ENCODE results near the gene S100A8.

S100A8 gene

DNA sequence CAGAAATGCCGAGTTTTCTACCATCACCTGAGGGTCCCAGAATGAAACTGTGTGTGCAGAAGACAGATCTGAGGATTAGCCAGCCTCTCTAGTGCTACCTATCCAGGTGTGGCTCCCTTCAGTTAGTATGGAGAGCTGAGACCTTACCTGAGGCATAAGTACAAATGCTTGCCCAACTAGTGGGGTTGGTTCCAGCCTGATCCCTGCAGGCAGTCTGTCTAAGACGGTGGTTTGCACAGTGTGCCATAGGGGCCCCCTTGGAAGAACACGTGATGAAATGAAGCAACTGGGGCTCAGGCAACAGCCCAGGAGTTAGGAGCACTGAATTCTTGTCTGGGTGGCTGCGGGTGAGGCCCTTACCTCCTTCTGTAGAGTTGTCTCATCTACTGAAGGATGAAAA, 41.1 kb upstream of the S100A8 start:
- no peak for DNase-seq (ENCODE audit: low read depth in 2 of 2)
- no peak for TF ChIP-seq CTCF (IDR thresholded peaks at IDR 0.05; ENCODE audit: low read depth, low read length)
- no peak overlapping the region for H3K4me3 ChIP-seq (replicated peaks in 1 of 2; ENCODE audit: low read depth in 2 of 2, low read length in 2 of 2)

DNA sequence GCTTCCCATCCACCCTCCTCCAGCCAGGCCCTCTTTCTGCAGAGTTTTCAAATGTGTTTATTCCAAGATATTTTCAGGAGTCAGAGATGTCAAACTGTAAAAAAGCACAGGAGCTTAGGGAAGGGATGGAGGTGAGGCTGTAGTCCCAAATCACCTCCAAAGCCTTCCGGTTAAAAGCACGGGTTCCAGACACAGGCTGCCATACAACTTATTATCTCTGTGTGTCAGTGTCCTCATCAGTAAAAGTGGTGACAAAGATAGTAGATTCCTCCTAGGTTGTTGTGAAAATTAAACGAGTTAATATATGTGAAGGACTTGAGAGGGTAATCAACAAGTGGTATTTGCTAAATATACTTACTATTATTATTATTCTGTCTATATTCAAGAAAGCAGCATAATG, 40.6 kb upstream of the S100A8 start:
- no peak for TF ChIP-seq CTCF (IDR thresholded peaks at IDR 0.05; ENCODE audit: low read depth, low read length)
- H3K4me3 ChIP-seq (replicated peaks in 1 of 2; ENCODE audit: low read depth in 2 of 2, low read length in 2 of 2): no peak overlapping the region
- no peak for DNase-seq (ENCODE audit: low read depth in 2 of 2)

DNA sequence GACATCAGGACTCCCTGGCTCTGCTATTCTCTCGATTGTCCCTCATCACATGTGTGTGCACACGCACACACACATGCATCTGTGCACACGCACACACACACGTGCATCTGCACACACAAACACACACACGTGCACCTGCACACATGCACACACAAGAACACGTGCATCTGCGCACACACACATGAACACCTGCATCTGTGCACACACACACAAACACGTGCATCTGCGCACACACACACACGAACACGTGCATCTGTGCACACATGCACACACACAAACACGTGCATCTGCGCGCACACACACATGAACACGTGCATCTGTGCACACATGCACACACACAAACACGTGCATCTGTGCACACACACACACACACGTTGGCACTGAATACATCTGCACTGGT, 40.1 kb upstream of the S100A8 start:
- no peak overlapping the region for H3K4me3 ChIP-seq (replicated peaks in 1 of 2; ENCODE audit: low read depth in 2 of 2, low read length in 2 of 2)
- no peak for DNase-seq (ENCODE audit: low read depth in 2 of 2)
- no peak for TF ChIP-seq CTCF (IDR thresholded peaks at IDR 0.05; ENCODE audit: low read depth, low read length)

DNA sequence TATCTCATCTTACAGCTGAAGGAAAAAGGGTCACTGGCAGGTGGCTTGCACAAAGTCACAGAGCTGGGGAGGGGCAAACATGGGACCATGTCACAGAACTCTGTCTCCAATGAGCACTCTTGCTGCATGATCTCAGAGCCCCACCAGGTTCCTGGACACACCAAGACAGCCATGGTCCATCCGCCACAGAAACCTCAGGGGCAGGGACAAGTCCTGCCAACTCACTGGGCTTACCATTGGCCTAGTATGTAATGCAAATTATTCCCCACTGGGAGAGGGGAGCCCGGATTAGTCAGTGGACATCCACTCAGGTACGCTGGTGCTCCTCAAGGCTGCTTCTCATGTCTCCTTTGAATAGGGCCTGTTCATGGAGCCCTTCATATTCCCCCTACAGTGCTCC, 39.7 kb upstream of the S100A8 start:
- TF ChIP-seq CTCF (IDR thresholded peaks at IDR 0.05; ENCODE audit: low read depth, low read length): no peak
- DNase-seq (ENCODE audit: low read depth in 2 of 2): no peak

DNA sequence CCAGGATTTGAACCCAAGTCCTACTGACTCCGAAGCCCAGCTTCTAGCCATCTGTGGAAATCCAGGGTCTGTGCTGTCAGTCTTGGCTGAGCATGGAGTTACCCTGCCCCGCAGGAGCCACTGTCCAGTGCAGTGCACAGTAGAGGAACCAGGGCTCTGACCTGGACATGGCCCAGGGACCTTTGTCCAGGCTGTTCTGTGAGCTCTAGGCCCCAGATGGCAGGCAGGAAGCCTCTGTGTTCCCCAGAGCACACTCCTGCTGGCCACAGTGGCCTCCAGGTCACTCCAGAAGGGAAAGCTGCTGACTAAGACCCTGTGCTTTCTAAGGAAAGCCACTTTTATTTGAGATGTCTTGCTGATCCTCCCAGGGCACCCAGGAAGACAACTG, 39.3 kb upstream of the S100A8 start:
- no peak for TF ChIP-seq CTCF (IDR thresholded peaks at IDR 0.05; ENCODE audit: low read depth, low read length)
- no peak overlapping the region for H3K4me3 ChIP-seq (replicated peaks in 1 of 2; ENCODE audit: low read depth in 2 of 2, low read length in 2 of 2)
- DNase-seq (ENCODE audit: low read depth in 2 of 2): no peak

More for the DNA sequence above, 39.7 kb upstream of the S100A8 start:
- H3K4me3 ChIP-seq (replicated peaks in 1 of 2; ENCODE audit: low read depth in 2 of 2, low read length in 2 of 2): no peak overlapping the region

- no peak for TF ChIP-seq CTCF (IDR thresholded peaks at IDR 0.05; ENCODE audit: low read depth, low read length)
- no peak overlapping the region for H3K4me3 ChIP-seq (replicated peaks in 1 of 2; ENCODE audit: low read depth in 2 of 2, low read length in 2 of 2)
- DNase-seq (ENCODE audit: low read depth in 2 of 2): no peak
These were observed 38.6 kb upstream of the S100A8 start for GRCh38 chr1:153429266-153430165.
